Stomach (tissue), 4 donors: ENCODE measurements around the gene PARP3.

Source experiments
- EP300 ChIP-seq: sonication (generic); formaldehyde crosslinking; IDR thresholded peaks from one replicate; pipeline ENCODE4 v1.6.1; 2017; ENCODE audit warnings: antibody characterized with exemption
- TF ChIP-seq, protein P1 (sequence below), 7 experiments: fragments of 450-650 bp in 4 of 7; fragments of 200-600 bp in 3 of 7; sonication (generic) in 3 of 7; IDR thresholded peaks; one replicate each; pipeline ENCODE4 v1.5.1; 2016 to 2019; ENCODE audit warnings: antibody characterized with exemption in 7 of 7, control low read depth in 2 of 7, mild to moderate bottlenecking in 1 of 7

DNA sequence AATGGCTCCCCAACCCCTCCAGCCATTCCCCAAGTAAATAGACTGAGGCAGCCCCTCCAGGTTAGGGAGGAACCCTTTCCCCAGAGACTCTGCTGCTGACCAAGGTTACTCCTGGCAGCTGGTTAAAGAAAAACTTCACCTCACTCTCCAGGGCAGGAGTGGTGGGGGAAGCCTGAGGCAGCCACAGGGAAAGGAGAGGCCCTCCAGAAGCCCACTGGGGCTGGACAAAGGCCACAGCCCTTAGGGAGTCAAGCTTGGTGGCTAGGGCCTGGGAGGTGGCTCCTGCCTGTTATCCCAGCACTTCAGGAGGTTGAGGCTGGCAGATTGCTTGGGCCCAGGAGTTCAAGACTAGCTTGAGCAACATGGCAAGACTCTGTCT, 42.1 kb downstream of the PARP3 start:
- TF ChIP-seq, protein P1, sequence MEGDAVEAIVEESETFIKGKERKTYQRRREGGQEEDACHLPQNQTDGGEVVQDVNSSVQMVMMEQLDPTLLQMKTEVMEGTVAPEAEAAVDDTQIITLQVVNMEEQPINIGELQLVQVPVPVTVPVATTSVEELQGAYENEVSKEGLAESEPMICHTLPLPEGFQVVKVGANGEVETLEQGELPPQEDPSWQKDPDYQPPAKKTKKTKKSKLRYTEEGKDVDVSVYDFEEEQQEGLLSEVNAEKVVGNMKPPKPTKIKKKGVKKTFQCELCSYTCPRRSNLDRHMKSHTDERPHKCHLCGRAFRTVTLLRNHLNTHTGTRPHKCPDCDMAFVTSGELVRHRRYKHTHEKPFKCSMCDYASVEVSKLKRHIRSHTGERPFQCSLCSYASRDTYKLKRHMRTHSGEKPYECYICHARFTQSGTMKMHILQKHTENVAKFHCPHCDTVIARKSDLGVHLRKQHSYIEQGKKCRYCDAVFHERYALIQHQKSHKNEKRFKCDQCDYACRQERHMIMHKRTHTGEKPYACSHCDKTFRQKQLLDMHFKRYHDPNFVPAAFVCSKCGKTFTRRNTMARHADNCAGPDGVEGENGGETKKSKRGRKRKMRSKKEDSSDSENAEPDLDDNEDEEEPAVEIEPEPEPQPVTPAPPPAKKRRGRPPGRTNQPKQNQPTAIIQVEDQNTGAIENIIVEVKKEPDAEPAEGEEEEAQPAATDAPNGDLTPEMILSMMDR (IDR thresholded peaks at IDR 0.05): no peak
- TF ChIP-seq EP300: no peak
